PC-3 (cell line): ENCODE measurements around the gene TTC34.

Experiments used
- EZH2phosphoT487 ChIP-seq: fragments of 300-600 bp; sonication (generic); IDR thresholded peaks from 2 replicates; pipeline ENCODE4 v1.6.1; 2018; ENCODE audit warnings: mild to moderate bottlenecking, antibody characterized with exemption, low read length, borderline replicate concordance
- TF ChIP-seq, protein P1 (sequence below): fragments of 300-600 bp; sonication (generic); conservative IDR thresholded peaks from 2 replicates; pipeline ENCODE4 v1.5.1; 2017; ENCODE audit warnings: antibody characterized with exemption, low read depth, mild to moderate bottlenecking, low read length

DNA sequence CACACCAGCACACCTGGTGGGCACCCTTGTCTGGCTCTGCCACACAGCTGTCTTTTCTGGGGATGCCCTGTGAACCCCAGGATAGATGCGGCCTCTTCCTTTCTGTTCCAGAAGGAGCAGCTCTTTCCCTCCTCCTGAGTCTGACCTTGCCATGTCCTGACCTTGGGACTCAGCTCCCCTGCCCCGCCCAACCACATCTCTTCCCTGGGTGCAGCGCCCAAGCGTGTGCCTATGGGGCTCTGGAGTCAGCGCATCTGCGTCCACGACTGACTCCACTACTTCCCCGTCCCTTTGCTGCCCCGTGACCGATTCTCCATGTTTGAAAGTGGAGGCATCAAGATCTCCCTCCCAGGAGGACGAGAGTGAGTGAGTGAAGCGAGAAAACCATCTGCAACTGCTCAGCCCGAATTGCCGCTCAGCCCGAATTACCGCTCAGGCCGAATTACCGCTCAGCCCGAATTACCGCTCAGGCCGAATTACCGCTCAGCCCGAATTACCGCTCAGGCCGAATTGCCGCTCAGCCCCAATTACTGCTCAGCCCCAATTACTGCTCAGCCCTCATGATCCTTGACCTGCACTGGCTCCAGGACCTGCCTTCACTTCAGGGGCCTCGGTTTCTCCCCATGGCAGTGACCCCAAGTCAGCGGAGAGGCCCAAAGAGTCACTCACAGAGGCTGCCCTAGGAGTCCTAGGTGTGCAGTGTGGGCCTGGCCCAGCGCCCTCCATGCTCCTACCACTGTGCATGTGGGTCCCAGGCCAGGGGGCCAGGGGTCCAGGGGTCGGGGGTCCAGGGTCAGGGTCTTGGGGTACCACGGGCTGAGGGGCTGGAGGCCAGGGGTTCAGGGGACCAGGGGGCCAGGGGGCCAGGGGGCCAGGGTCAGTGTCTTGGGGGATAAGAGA, 18.6 kb upstream of the TTC34 start:
- TF ChIP-seq, protein P1, sequence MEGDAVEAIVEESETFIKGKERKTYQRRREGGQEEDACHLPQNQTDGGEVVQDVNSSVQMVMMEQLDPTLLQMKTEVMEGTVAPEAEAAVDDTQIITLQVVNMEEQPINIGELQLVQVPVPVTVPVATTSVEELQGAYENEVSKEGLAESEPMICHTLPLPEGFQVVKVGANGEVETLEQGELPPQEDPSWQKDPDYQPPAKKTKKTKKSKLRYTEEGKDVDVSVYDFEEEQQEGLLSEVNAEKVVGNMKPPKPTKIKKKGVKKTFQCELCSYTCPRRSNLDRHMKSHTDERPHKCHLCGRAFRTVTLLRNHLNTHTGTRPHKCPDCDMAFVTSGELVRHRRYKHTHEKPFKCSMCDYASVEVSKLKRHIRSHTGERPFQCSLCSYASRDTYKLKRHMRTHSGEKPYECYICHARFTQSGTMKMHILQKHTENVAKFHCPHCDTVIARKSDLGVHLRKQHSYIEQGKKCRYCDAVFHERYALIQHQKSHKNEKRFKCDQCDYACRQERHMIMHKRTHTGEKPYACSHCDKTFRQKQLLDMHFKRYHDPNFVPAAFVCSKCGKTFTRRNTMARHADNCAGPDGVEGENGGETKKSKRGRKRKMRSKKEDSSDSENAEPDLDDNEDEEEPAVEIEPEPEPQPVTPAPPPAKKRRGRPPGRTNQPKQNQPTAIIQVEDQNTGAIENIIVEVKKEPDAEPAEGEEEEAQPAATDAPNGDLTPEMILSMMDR, result no peak
- TF ChIP-seq EZH2phosphoT487, result no peak
